ENCODE data around the gene SPTAN1.
"Not testable (repeated sequence)": the region's sequence is repeated elsewhere in the genome, so short reads cannot be mapped to it uniquely, and the experiment has no call there.

Gene SPTAN1

GRCh38 chr9:128640603-128641002 is 88.2 kb downstream of the SPTAN1 start:
- H3K4me3 ChIP-seq (ENCODE audit: low read length), result no peak overlapping the region
- no peak for TF ChIP-seq CTCF (IDR thresholded peaks at IDR 0.05; ENCODE audit: insufficient read depth, low read depth, low read length, missing control alignments)

GRCh38 chr9:128642675-128643245 is 90.4 kb downstream of the SPTAN1 start:
- H3K4me3 ChIP-seq (ENCODE audit: low read length), result no peak overlapping the region
- DNase-seq (ENCODE audit: low read depth), result peak; percentile 58
- TF ChIP-seq CTCF (IDR thresholded peaks at IDR 0.05; ENCODE audit: insufficient read depth, low read depth, low read length, missing control alignments), result no peak

More at GRCh38 chr9:128640603-128641002, 88.2 kb downstream of the SPTAN1 start:
- DNase-seq (ENCODE audit: low read depth), result no peak

GRCh38 chr9:128643519-128644300 is 91.3 kb downstream of the SPTAN1 start:
- H3K4me3 ChIP-seq (ENCODE audit: low read length), result no peak overlapping the region
- no peak for TF ChIP-seq CTCF (IDR thresholded peaks at IDR 0.05; ENCODE audit: insufficient read depth, low read depth, low read length, missing control alignments)
- peak; percentile 34 for DNase-seq (ENCODE audit: low read depth)

- not testable (repeated sequence) for H3K4me3 ChIP-seq (ENCODE audit: low read length)
- DNase-seq (ENCODE audit: low read depth), result peak; percentile 35
Observed at GRCh38 chr9:128648206-128648605, 95.8 kb downstream of the SPTAN1 start.

GRCh38 chr9:128651798-128652197 is 99.4 kb downstream of the SPTAN1 start:
- H3K4me3 ChIP-seq (ENCODE audit: low read length), result no peak overlapping the region
- DNase-seq (ENCODE audit: low read depth), result no peak
- TF ChIP-seq CTCF (IDR thresholded peaks at IDR 0.05; ENCODE audit: insufficient read depth, low read depth, low read length, missing control alignments), result no peak

GRCh38 chr9:128653908-128654307 is 101.5 kb downstream of the SPTAN1 start:
- H3K4me3 ChIP-seq (ENCODE audit: low read length), result no peak overlapping the region
- no peak for TF ChIP-seq CTCF (IDR thresholded peaks at IDR 0.05; ENCODE audit: insufficient read depth, low read depth, low read length, missing control alignments)
- no peak for DNase-seq (ENCODE audit: low read depth)

GRCh38 chr9:128654481-128654880 is 102.1 kb downstream of the SPTAN1 start:
- no peak for DNase-seq (ENCODE audit: low read depth)
- TF ChIP-seq CTCF (IDR thresholded peaks at IDR 0.05; ENCODE audit: insufficient read depth, low read depth, low read length, missing control alignments), result no peak
- no peak overlapping the region for H3K4me3 ChIP-seq (ENCODE audit: low read length)

Data from epithelial cell of esophagus (primary cell).